ENCODE data around the gene ACY1. TPM values are rescaled to one million over a fixed set of nuclear protein-coding genes. Genes with fewer than 3 reads are reported as not detected.

The ACY1 gene
- total RNA-seq, 6 experiments from 2014 or later, result 223 to 479 (median 297) TPM

DNA sequence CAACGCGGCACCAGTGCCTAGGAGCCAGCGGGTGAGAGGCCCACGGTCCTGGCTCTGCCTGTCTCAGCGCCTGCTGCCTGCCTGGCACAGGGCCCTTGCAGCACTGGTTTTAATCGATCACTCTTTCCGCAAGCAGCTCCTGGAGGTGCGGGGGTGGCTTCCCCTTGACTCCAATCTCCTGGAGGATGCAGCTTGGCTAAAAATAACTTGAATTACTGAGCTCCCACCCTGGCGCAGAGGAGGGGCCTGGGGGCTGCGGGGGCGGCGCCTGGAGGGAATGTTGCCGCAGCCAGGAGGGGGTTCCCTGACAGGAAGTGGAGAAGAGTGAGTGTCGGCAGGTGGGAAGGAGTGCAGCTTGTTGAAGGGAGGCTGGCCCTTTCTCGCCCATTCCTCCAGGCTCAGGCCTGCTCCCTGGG lies 22.2 kb downstream of the ACY1 start:
- 18% methylated on average over 2 of the region's 15 CpGs for WGBS (ENCODE audit: insufficient coverage, low coverage, low lambda C conversion rate, missing lambda C conversion rate)
- H3K27me3 ChIP-seq, result no peaks in the 10 kb centered on the region
- no peaks in the 10 kb centered on the region for H3K9me3 ChIP-seq
- ATAC-seq, result peak; percentile 62 to 81 (median 75)
- DNase-seq, result peak; percentile 59 to 75 (median 70)
- no peaks in the 10 kb centered on the region for H3K36me3 ChIP-seq
- no peak for TF ChIP-seq POLR2A (IDR thresholded peaks at IDR 0.05)
- TF ChIP-seq, protein P1, sequence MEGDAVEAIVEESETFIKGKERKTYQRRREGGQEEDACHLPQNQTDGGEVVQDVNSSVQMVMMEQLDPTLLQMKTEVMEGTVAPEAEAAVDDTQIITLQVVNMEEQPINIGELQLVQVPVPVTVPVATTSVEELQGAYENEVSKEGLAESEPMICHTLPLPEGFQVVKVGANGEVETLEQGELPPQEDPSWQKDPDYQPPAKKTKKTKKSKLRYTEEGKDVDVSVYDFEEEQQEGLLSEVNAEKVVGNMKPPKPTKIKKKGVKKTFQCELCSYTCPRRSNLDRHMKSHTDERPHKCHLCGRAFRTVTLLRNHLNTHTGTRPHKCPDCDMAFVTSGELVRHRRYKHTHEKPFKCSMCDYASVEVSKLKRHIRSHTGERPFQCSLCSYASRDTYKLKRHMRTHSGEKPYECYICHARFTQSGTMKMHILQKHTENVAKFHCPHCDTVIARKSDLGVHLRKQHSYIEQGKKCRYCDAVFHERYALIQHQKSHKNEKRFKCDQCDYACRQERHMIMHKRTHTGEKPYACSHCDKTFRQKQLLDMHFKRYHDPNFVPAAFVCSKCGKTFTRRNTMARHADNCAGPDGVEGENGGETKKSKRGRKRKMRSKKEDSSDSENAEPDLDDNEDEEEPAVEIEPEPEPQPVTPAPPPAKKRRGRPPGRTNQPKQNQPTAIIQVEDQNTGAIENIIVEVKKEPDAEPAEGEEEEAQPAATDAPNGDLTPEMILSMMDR (IDR thresholded peaks at IDR 0.05), result no peak
- H3K27ac ChIP-seq, result no peak overlapping the region
- intact Hi-C loops (cut with DNase I), result no loop called here
- H3K4me1 ChIP-seq, result peaks cover 0 to 9% (median 0%) of the 10 kb centered on the region in 4 donors
- no peak overlapping the region for H3K4me3 ChIP-seq

DNA sequence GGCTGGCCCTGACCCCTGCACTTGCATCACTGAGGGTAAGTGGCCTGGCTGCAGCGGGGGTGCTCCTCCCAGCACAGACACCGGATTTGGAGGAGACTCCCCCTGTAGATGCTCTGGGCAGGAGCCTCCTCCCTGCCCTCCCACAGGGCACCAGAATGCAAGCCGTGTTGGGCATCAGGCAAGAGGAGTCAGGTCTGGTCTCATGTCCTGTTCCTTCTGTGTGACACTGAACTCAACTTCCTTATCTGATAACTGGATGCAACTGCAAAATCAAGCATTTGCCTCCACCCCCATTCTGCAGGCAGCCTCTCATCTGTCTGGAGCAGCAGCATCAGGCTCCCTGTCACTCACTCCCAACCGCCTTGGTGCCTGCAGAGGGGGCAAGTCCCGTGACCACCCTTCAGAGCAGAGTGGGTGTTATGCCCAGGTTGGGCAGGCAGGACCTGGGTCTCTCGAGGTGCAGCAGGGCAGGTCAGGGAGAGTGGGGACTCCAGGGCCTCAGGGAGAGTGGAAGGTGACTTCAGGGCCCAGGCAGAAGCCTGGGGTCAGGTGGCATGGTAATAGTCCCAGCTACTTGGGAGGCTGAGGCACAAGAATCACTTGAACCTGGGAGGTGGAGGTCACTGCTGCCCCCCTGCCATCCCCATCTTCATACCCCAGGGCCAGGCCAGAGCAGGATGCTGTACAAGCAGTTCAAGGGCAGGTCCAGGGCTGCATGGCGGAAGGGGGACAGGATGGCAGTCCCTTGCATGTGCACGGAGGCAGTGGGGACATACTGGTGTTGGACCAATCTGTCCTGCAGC lies 22.9 kb downstream of the ACY1 start:
- Histone ChIP-seq H3K36me3 (no peaks in the 10 kb centered on the region), H3K4me1 (peaks cover 0 to 9% (median 0%) of the 10 kb centered on the region in 4 donors), H3K4me3 (no peak overlapping the region), H3K27ac (no peak overlapping the region), H3K27me3 (no peaks in the 10 kb centered on the region), H3K9me3 (no peaks in the 10 kb centered on the region)
- no peak for TF ChIP-seq POLR2A (IDR thresholded peaks at IDR 0.05)
- TF ChIP-seq, protein P1 (IDR thresholded peaks at IDR 0.05), result no peak
- 26% methylated on average over 3 of the region's 8 CpGs for WGBS (ENCODE audit: insufficient coverage, low coverage, low lambda C conversion rate, missing lambda C conversion rate)
- intact Hi-C loops (cut with DNase I), result no loop called here
- DNase-seq (no peak), ATAC-seq (peak in 3 of 4 donors; percentile 5 to 8 (median 6))

DNA sequence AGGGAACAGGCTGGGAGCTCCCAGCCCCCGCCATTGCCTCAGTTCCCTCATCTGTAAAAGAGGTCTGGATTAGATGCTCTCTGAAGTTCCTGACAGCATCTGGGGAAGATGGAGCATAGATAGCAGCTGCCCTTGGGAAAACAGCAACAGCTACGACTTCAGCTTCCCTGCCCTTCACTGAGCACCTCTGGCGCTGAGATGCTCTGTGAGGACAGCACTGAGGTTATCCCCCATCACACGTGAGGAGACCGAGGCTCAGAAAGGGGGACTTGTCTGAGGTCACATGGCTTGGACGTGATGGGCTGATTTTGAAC lies 23.4 kb downstream of the ACY1 start:
- H3K4me3 ChIP-seq, result no peak overlapping the region
- intact Hi-C loops (cut with DNase I), result no loop called here
- no peaks in the 10 kb centered on the region for H3K27me3 ChIP-seq
- no peak overlapping the region for H3K27ac ChIP-seq
- ATAC-seq (no peak), DNase-seq (no peak)
- TF ChIP-seq, protein P1 (IDR thresholded peaks at IDR 0.05), result no peak
- no peak for TF ChIP-seq POLR2A (IDR thresholded peaks at IDR 0.05)
- no peaks in the 10 kb centered on the region for H3K9me3 ChIP-seq
- WGBS (ENCODE audit: insufficient coverage, low coverage, low lambda C conversion rate, missing lambda C conversion rate), result 45% methylated on average over 3 of the region's 6 CpGs
- peaks cover 0 to 9% (median 0%) of the 10 kb centered on the region in 4 donors for H3K4me1 ChIP-seq
- no peaks in the 10 kb centered on the region for H3K36me3 ChIP-seq

DNA sequence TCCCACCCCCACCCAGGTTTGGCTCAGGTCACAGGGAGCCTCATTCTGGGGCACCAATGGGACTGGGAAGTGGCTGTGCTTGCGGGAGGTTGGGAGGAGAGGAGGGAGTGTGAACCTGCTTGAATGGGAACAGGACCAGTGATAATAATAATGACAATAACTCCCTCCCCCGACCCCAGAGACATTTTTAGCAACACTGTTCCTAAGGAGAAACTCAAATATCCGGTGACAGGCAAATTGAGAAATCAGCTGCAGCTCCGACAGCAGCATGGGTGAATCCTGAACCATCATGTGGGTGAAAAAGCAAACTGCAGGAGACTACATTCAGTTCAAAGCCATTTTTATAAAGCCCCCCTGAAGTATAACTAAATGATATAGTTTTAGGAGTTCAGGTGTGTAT lies 24.0 kb downstream of the ACY1 start:
- ATAC-seq, result no peak
- TF ChIP-seq, protein P1 (IDR thresholded peaks at IDR 0.05), result no peak
- no peak for TF ChIP-seq POLR2A (IDR thresholded peaks at IDR 0.05)
- peaks cover 0 to 9% (median 0%) of the 10 kb centered on the region in 4 donors for H3K4me1 ChIP-seq
- H3K27ac ChIP-seq, result no peak overlapping the region
- no peaks in the 10 kb centered on the region for H3K27me3 ChIP-seq
- intact Hi-C loops (cut with DNase I), result no loop called here
- H3K4me3 ChIP-seq, result no peak overlapping the region
- 62% methylated on average over 4 of the region's 4 CpGs for WGBS (ENCODE audit: insufficient coverage, low coverage, low lambda C conversion rate, missing lambda C conversion rate)
- H3K36me3 ChIP-seq, result no peaks in the 10 kb centered on the region
- DNase-seq, result no peak
- no peaks in the 10 kb centered on the region for H3K9me3 ChIP-seq

Data from right lobe of liver (tissue), 6 donors.